Colonic mucosa (tissue), 4 donors: Measurements from ENCODE around the gene SIGLEC10. TPM values are rescaled to one million over a fixed set of nuclear protein-coding genes. Genes with fewer than 3 reads are reported as not detected.

ENCODE experiments used
- DNase-seq: peaks from one replicate; pipeline ENCODE4 v3.0.0-alpha.2; 2020
- H3K27ac ChIP-seq: fragments of 200-600 bp; one replicate; pipeline ENCODE4 v1.8.0; 2021
- H3K27me3 ChIP-seq: fragments of 200-600 bp; one replicate; pipeline ENCODE4 v1.8.0; 2021
- H3K36me3 ChIP-seq: fragments of 200-600 bp; one replicate; pipeline ENCODE4 v1.8.0; 2021
- H3K4me1 ChIP-seq: fragments of 200-600 bp; one replicate; pipeline ENCODE4 v1.8.0; 2021; ENCODE audit warnings: mild to moderate bottlenecking
- H3K4me3 ChIP-seq: fragments of 200-600 bp; one replicate; pipeline ENCODE4 v1.8.0; 2021
- H3K9ac ChIP-seq, 2 donors: one replicate each; pipeline ENCODE4 v1.7.0; 2013; ENCODE audit warnings: control low read depth in 2 of 2, low read depth in 2 of 2, low read length in 2 of 2
- H3K9me3 ChIP-seq: fragments of 200-600 bp; one replicate; pipeline ENCODE4 v1.8.0; 2021
- intact Hi-C: fragments of 100-400 bp; cut with DNase I; formaldehyde crosslinking; loops from one replicate; pipeline ENCODE4 v1.14.1; 2022
- total RNA-seq, 2 donors: library from RNA; stranded (reverse); fragmentation: NEBNext Ultra II Directional in 1 of 2; extraction: Animal tissue kit (Norgen Biotek cat#: 25700) in 1 of 2; gene quantifications; one replicate each; pipeline ENCODE4 v1.2.1, GENCODE V29; 2021
- TF ChIP-seq, protein P1 (sequence below): fragments of 200-600 bp; IDR thresholded peaks from one replicate; pipeline ENCODE4 v1.8.0; 2022; ENCODE audit warnings: antibody characterized with exemption, mild to moderate bottlenecking
- donor health status: healthy.
- donor health status: DM: no; HTN: no; CAD: no.
- donor health status: DM: no; HTN: no; CAD: no.

Gene SIGLEC10
- total RNA-seq, 2 donors from 2014 or later, result 1.4 to 2.7 TPM

DNA sequence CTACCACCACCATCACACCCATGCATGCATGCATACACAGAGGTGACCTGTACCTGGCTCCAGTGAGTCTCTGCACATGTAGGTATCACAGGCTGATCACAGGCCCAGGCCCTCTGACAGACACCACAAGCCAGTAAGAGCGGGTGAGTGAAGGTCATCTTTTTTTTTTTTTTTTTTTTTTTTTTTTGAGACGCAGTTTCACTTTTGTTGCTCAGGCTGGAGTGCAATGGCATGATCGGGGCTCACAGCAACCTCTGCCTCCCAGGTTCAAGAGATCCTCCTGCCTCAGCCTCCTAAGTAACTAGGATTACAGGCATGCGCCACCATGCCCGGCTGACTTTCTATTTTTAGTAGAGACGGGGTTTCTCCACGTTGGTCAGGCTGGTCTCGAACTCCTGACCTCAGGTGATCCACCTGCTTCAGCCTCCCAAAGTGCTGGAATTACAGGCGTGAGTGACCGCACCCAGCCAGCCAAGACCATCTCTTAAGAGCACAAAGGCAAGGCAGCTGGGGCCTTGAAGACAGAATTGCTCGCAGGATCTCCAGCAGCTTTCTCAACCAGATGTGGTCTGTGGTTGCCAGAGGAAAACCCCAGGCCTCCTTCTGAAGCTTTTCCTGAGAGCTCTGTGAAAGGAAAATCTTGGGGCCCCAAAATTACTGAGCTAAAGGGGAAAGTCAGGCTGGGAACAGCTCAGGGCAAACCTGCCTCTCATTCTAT, 41.8 kb downstream of the SIGLEC10 start:
- H3K36me3 ChIP-seq, result no peaks in the 10 kb centered on the region
- TF ChIP-seq, protein P1, sequence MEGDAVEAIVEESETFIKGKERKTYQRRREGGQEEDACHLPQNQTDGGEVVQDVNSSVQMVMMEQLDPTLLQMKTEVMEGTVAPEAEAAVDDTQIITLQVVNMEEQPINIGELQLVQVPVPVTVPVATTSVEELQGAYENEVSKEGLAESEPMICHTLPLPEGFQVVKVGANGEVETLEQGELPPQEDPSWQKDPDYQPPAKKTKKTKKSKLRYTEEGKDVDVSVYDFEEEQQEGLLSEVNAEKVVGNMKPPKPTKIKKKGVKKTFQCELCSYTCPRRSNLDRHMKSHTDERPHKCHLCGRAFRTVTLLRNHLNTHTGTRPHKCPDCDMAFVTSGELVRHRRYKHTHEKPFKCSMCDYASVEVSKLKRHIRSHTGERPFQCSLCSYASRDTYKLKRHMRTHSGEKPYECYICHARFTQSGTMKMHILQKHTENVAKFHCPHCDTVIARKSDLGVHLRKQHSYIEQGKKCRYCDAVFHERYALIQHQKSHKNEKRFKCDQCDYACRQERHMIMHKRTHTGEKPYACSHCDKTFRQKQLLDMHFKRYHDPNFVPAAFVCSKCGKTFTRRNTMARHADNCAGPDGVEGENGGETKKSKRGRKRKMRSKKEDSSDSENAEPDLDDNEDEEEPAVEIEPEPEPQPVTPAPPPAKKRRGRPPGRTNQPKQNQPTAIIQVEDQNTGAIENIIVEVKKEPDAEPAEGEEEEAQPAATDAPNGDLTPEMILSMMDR, result no peak
- no peaks in the 10 kb centered on the region for H3K4me1 ChIP-seq
- no peak overlapping the region for H3K27ac ChIP-seq
- no peak for DNase-seq
- no peaks in the 10 kb centered on the region for H3K27me3 ChIP-seq
- H3K9ac ChIP-seq, result no peak overlapping the region
- no peak overlapping the region for H3K4me3 ChIP-seq
- intact Hi-C loops, result no loop called here
- no peaks in the 10 kb centered on the region for H3K9me3 ChIP-seq

DNA sequence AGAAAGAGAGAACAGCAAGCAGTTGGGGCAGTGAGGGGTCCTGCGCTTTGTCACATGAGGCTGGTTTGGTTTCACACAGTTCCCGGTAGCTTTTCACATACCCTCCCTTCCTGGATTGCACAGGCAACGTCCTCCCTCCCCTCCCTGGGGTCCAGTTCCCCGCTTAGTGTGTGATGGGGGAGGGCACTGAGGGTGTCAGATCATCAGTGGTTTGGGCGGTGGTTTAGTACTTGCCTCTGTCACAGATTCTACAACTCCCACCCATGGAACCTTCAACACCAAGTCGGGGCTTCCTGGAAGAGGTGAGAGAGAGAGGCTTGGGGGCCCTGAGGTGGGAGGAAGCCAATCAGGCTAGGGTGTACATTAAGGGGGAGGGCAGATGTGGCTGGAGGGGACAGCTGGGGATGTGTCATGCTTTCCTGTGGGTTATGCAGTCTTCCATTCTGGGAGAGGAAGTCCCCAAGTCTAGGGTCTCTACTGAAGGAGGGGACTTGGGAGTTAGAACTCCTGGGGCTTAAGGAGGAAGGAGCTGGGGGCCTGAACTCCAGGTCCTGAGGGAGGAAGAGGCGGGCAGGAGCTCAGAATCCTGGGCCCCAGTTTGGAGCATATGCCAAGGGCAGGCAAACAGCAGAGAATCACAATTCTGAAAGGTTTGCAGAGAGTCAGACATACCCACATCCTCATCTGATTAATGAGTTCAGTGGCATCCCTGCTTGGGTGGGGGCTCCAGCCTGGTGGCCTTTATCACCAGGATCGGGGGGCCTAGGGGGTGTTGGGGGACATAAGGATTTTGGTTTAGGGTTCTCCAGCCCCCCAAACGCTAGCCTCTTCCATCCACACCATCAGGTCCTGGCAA, 44.6 kb downstream of the SIGLEC10 start, which contains the start of gene NKG7:
Gene NKG7 (minus strand): TSS at position 6 of the 856 bp plus-strand sequence. CDS start 119 bp downstream, outside the sequence.
- peak within 1 kb of the TSS; percentile 17 for H3K27ac ChIP-seq
- TF ChIP-seq, protein P1, result no peak
- intact Hi-C loops, result no loop called here
- H3K4me1 ChIP-seq, result peaks cover 4% of the 10 kb centered on the region
- DNase-seq, result no peak
- no peaks in the 10 kb centered on the region for H3K36me3 ChIP-seq
- no peak within 1 kb of the TSS for H3K4me3 ChIP-seq
- H3K9me3 ChIP-seq, result no peaks in the 10 kb centered on the region
- H3K27me3 ChIP-seq, result no peaks in the 10 kb centered on the region
- peak within 1 kb of the TSS in 1 of 2 donors; percentile 34 for H3K9ac ChIP-seq

DNA sequence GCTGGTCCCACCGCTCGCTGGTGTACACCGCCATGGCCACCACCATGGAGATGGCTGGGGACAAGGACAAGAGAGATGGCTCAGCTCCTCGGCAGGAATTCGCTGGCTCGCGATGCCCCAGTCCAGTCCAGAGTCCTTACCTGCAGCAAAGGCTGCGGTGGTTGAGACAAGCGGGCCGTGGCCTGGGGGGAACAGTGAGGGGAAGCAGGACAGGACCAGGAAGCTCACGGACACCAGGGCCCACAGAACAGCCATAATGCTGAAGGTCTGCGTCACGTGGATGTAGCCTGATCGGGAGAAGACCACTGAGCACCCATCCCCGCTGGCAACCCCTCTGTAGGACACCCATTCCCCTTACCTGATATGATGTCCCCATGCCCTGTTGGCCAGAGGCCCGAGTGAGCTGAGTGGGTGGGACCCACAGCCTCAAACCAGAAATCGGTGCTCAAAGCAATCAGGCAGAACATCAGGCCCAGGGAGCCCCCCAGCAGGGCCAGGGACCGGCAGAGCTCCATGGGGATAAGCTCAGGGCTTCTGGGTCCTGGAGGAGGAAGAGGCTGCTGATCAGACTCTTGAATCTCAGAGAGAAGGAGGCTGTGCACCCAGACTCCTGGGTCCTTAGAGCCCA, 45.3 kb downstream of the SIGLEC10 start:
- intact Hi-C loops, result no loop called here
- no peak overlapping the region for H3K4me3 ChIP-seq
- no peak for DNase-seq
- peak overlapping the region; percentile 17 for H3K27ac ChIP-seq
- H3K36me3 ChIP-seq, result no peaks in the 10 kb centered on the region
- H3K9me3 ChIP-seq, result no peaks in the 10 kb centered on the region
- peak overlapping the region in 1 of 2 donors; percentile 34 for H3K9ac ChIP-seq
- peaks cover 4% of the 10 kb centered on the region for H3K4me1 ChIP-seq
- H3K27me3 ChIP-seq, result no peaks in the 10 kb centered on the region
- TF ChIP-seq, protein P1, result no peak

DNA sequence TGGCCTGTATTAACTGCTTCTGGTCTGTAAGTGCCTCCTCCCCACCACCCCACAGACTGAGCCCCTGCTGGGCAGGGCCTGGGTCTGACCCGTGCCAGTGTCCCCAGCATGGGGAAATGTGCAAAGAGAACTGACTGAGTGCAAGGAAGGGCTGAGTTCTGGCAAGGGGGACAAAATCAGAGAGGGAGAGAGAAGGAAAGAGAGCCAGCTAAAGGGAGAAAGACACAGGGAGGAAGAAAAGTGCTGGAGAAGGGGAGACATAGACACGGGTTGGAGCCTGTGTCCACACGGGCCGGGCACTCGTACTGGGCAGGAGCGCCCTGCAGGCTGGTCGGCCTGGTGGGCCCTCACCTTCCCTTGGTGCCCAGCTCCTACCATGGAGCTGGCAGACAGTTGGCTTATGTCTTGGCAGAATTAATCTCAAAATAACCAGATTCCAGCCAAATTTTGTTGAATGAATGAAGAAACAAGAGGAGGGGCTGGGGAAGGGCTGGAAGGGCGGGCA, 46.2 kb downstream of the SIGLEC10 start:
- Histone ChIP-seq H3K27me3 (no peaks in the 10 kb centered on the region), H3K9me3 (no peaks in the 10 kb centered on the region), H3K27ac (no peak overlapping the region), H3K36me3 (no peaks in the 10 kb centered on the region), H3K4me1 (peaks cover 4% of the 10 kb centered on the region), H3K4me3 (no peak overlapping the region), H3K9ac (no peak overlapping the region)
- intact Hi-C loops, result no loop called here
- no peak for DNase-seq
- TF ChIP-seq, protein P1, result no peak

DNA sequence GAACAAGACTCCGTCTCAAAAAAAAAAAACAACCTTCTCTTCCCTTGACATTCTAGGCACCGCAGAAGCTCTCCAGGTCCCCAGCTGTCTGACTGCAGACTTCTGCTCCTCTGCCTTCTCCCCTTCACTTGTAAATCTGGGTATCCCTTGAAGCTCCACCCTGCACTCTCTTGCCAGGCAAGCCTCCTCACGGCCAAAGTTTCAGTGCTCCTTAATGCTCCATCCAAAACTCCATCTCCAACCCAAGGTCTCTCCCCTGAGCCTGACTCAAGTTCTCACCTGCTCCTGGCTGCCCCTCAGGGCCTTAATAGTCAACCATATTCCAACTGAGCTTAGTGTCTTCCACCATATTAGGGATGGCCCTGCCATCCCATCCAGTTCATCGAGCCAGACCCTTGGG, 47.2 kb downstream of the SIGLEC10 start:
- H3K27me3 ChIP-seq, result no peaks in the 10 kb centered on the region
- intact Hi-C loops, result no loop called here
- no peaks in the 10 kb centered on the region for H3K9me3 ChIP-seq
- DNase-seq, result no peak
- no peak overlapping the region for H3K9ac ChIP-seq
- H3K4me3 ChIP-seq, result no peak overlapping the region
- TF ChIP-seq, protein P1, result no peak
- H3K27ac ChIP-seq, result no peak overlapping the region
- H3K36me3 ChIP-seq, result no peaks in the 10 kb centered on the region
- peaks cover 8% of the 10 kb centered on the region for H3K4me1 ChIP-seq
